Measurements from ENCODE around the gene VGLL4.

VGLL4 gene

DNA sequence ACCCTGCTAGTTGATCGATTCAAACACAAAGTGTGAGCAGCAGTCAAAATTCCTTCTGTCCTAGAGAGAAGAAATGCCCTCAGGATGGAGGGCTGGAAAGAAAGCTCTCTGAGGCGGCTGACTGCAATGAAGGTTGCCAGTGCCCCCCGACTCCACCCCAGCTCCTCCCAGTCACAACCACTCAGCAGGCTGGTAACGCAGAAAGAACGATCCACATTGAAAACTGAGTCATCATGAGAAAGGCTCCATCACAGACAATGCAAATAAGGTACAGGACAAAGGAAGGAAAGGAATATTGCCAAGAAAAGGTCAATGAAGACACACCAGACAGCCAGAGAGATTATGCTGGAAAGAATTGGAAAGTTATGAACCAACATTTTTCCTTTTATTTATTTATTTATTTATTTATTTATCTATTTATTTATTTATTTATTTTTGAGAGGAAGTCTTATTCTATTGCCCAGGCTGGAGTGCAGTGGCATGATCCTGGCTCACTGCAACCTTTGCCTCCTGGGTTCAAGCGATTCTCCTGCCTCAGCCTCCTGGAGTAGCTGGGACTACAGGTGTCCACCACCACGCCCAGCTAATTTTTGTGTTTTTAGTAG, 17.4 kb upstream of the VGLL4 start:
- H3K4me3 Mint-ChIP-seq, result no peak overlapping the region
- no peaks in the 10 kb centered on the region for H3K36me3 Mint-ChIP-seq
- no peaks in the 10 kb centered on the region for H3K4me1 Mint-ChIP-seq
- H3K27ac Mint-ChIP-seq, result no peak overlapping the region
- DNase-seq (ENCODE audit: low spot score in 2 of 2) (no peak), ATAC-seq (no peak)
- H3K9me3 Mint-ChIP-seq, result no peaks in the 10 kb centered on the region

DNA sequence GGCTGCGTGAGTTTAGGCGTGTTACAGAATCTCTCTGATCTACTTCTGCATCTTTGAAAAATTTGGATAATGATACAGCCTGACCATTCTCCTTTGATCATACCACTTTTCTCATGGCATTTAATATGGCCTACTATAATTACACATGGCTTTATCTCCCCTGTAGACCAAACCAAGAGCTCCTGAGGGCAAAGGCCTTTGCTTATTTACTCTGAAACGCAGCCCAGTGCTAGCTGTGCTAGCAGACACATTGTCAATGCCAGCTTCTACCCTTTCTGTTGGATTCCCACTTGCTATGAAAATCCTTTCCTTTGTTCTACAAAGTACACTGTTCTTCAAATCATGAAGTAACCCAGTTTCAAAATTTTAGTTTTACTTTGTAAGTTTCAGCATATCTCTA, 16.5 kb upstream of the VGLL4 start:
- H3K36me3 Mint-ChIP-seq, result no peaks in the 10 kb centered on the region

DNA sequence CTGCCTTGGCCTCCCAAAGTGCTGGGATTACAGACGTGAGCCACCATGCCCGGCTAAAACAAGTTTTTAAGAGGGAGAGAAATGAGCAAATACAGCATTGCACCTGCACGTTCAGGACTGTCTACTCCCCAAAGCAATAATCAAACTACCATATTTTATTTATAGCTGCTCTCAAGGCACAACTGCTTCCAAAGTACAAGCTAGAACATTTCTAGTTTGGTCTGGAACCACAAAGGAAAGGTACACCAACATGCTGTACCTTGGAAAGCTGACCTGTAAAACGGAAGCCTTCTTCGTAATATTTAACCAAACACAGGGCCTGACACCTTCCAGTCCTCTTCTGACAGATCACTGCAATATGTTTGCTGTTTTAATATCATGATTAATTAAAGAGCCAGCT, 14.5 kb upstream of the VGLL4 start:
- ATAC-seq (no peak), DNase-seq (ENCODE audit: low spot score in 2 of 2) (no peak)
- Mint-ChIP-seq H3K27ac (no peak overlapping the region), H3K9me3 (no peaks in the 10 kb centered on the region), H3K36me3 (no peaks in the 10 kb centered on the region), H3K4me3 (no peak overlapping the region), H3K4me1 (peaks cover 9% of the 10 kb centered on the region)

More for the DNA sequence above, 16.5 kb upstream of the VGLL4 start:
- Mint-ChIP-seq H3K27ac (no peak overlapping the region), H3K4me1 (peaks cover 8% of the 10 kb centered on the region), H3K9me3 (no peaks in the 10 kb centered on the region), H3K4me3 (no peak overlapping the region)
- DNase-seq (ENCODE audit: low spot score in 2 of 2) (no peak), ATAC-seq (no peak)

DNA sequence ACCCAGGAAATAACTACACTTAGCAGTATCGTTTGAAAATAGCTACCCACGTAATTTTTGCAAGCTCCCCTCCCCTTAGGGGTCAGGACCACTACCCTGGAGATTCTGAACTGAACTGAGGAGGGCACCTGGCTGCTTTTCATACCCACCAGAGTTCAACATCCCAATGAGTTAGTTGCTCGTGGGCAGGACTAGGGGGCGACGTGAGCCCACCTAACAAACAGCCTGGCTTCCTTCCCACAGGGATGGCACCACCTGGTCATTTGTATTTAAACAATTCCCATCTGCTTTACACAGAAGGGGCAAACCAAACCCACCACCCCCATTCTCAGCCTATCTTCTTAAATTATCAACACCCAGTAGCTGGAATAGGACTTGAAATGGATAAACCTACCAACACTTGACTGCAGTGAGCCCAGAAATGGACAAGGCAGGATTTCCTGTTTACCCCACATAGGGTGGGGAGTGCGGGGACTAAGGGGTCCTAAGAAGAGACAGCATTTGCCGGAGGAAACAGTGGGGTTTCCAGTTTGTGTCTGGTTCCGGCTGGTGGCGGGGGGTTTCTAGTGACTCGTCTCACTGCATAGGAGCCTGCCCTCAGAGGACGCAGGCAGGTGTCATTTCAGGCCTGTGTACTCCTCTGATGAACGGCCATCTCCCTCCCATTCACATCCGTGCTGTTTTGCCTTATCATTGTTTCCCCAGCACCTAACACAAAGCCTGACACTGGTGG, 11.6 kb upstream of the VGLL4 start:
- Mint-ChIP-seq H3K4me1 (peaks cover 9% of the 10 kb centered on the region), H3K36me3 (no peaks in the 10 kb centered on the region), H3K4me3 (no peak overlapping the region), H3K9me3 (no peaks in the 10 kb centered on the region), H3K27ac (peak overlapping the region; percentile 83)
- ATAC-seq, result peak; percentile 57
- DNase-seq (ENCODE audit: low spot score in 2 of 2), result no peak

GRCh38 chr3:11654166-11654565, 10.5 kb upstream of the VGLL4 start:
- H3K4me3 Mint-ChIP-seq, result no peak overlapping the region
- peaks cover 9% of the 10 kb centered on the region for H3K4me1 Mint-ChIP-seq
- DNase-seq (ENCODE audit: low spot score in 2 of 2) (no peak), ATAC-seq (no peak)
- H3K36me3 Mint-ChIP-seq, result no peaks in the 10 kb centered on the region
- H3K27ac Mint-ChIP-seq, result no peak overlapping the region
- no peaks in the 10 kb centered on the region for H3K9me3 Mint-ChIP-seq

DNA sequence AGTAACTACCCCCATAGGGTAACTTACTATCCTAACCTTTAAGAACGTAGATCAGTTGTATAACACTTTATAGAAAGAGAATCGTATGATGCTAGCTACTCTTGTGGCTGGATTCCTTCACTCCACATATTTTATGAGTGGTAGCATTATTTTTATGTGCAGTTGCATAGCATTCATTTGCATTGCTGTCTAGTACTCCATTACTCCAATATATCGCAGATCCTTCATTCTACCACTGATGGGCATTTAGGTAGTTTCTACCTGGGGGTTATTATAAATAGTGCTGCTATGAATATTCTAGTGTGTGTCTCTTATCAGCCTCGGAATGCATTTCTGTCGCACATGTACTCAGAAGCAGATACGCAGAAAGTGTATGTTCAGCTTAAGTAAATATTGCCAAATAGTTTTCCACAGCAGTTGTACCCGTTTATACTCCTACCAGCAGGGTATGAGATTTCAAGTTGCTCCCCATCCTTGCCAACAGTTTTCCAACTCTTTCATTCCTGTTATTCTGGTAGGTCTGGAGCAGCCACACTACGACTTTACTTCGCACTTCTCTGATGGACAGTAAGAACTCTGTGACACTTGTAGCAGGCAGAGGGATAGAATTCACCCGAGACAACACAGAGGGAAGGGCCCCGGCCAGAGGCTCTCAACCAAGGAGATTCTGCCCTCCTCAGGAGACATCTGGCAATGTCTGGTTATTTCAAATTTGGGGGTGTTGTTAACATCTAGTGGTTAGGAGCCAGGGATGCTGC, 9.8 kb upstream of the VGLL4 start:
- DNase-seq (ENCODE audit: low spot score in 2 of 2) (no peak), ATAC-seq (no peak)
- no peak overlapping the region for H3K4me3 Mint-ChIP-seq
- no peaks in the 10 kb centered on the region for H3K9me3 Mint-ChIP-seq
- peaks cover 9% of the 10 kb centered on the region for H3K4me1 Mint-ChIP-seq
- no peak overlapping the region for H3K27ac Mint-ChIP-seq
- no peaks in the 10 kb centered on the region for H3K36me3 Mint-ChIP-seq

DNA sequence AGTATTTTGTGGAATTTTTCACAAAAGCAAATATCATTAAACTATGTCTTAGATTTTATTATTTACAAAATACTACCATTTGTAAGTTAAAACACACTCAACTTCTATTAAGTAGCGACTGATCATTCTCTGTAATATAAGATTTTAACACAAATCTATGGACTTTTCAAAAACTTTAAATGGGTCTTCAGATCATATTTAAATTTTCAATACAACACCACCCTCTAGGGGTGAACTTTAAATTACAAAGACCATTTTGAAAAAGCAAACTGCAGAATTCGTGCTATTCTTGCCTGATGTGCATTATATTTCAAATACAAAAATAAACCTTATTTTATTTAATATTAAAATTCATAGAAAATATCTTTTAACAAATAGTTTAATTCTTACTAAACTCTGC, 8.2 kb upstream of the VGLL4 start:
- Mint-ChIP-seq H3K9me3 (no peaks in the 10 kb centered on the region), H3K4me1 (peaks cover 9% of the 10 kb centered on the region), H3K36me3 (no peaks in the 10 kb centered on the region), H3K4me3 (no peak overlapping the region), H3K27ac (no peak overlapping the region)
- ATAC-seq (no peak), DNase-seq (ENCODE audit: low spot score in 2 of 2) (no peak)

DNA sequence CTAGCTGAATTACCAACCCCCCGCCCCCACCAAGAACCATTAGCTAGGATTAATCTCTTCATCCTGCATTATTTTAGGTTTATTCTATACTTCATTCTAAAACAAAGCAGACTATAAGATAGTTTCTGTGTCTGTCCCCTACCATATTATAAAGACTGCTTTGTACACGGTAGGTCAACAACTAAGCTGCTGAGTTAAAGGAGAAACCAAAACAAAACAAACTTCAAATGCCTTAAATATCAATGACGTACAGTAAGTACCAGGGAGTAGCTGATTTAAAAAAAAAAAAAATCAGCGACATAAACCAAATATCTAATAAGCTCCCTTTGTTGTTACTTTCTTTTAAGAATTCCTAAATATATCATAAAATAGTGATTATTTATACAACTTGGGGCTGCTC, 7.8 kb upstream of the VGLL4 start:
- Mint-ChIP-seq H3K9me3 (no peaks in the 10 kb centered on the region), H3K27ac (no peak overlapping the region), H3K36me3 (no peaks in the 10 kb centered on the region), H3K4me3 (no peak overlapping the region), H3K4me1 (peaks cover 9% of the 10 kb centered on the region)
- DNase-seq (ENCODE audit: low spot score in 2 of 2) (no peak), ATAC-seq (no peak)

DNA sequence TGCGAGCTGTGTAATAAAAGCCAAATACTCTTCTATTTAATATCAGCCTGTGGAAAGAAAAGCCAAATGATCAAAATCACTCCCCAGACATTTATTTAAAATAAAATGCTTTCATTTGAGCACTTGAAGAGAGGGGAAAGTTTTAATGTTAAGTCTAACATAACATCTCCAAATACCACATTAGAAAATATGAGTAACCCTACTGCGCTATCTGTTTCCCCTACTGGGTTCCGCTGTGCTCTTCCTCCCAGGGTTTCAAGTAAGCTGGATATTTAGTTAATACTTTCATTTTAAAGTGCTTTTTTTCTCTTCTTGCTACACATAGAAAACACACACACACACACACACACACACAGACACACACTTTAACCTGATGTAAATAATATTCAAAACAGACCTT, 6.7 kb upstream of the VGLL4 start:
- no peaks in the 10 kb centered on the region for H3K36me3 Mint-ChIP-seq
- no peak overlapping the region for H3K27ac Mint-ChIP-seq
- peaks cover 3% of the 10 kb centered on the region for H3K4me1 Mint-ChIP-seq
- ATAC-seq, result no peak
- DNase-seq (ENCODE audit: low spot score in 2 of 2), result no peak
- no peaks in the 10 kb centered on the region for H3K9me3 Mint-ChIP-seq
- H3K4me3 Mint-ChIP-seq, result no peak overlapping the region

- H3K27ac Mint-ChIP-seq, result no peak overlapping the region
- no peak for DNase-seq (ENCODE audit: low spot score in 2 of 2)
- H3K36me3 Mint-ChIP-seq, result peaks cover 1% of the 10 kb centered on the region
- peaks cover 4% of the 10 kb centered on the region for H3K4me1 Mint-ChIP-seq
- no peaks in the 10 kb centered on the region for H3K9me3 Mint-ChIP-seq
- no peak for ATAC-seq
- H3K4me3 Mint-ChIP-seq, result no peak overlapping the region
Measured at GRCh38 chr3:11648735-11649134, 5.0 kb upstream of the VGLL4 start.

GRCh38 chr3:11643201-11643603, 513 bp downstream of the VGLL4 start:
- Mint-ChIP-seq H3K4me3 (peak overlapping the region; percentile 99), H3K9me3 (no peaks in the 10 kb centered on the region), H3K36me3 (peaks cover 32% of the 10 kb centered on the region), H3K27ac (peak overlapping the region; percentile 98), H3K4me1 (peaks cover 42% of the 10 kb centered on the region)
- DNase-seq (ENCODE audit: low spot score in 2 of 2) (peak; percentile 19 to 65), ATAC-seq (peak; percentile 38)

DNA sequence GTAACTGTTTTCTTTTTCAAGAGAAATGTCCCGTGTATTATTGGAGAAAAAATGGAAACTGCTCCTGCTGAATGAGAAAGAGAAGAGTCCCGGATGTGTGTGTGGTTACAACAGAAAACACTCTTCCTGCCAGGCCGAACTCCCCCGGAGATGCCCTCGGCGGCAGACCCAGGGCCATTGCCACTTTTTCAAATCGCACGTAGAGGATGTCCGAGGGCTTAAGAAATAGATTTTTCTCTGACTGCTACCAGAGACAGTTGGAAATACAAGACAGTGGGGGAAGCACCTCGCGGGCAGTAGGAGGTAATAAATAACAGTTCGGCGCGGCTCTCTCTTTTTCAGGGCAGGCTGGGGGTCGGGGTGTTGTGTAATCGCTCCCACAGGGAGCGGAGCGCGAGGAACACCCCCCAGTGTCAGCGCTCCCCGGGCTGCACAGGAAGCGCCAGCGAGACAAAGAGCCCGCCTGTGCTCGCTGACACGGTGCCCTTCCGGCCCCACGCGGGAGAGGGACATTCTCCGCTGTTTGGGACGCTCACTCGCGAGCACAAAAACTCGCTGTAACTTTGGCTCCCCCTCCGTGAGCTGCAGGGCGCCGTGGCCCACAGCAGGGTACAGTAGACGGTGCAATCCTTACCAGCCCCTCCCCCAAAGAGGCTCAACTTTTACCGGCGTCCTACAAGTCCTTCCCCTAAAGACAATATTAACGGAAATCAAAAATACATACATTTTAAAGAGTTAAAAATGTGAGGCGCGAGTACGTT, 1.1 kb downstream of the VGLL4 start:
- no peaks in the 10 kb centered on the region for H3K9me3 Mint-ChIP-seq
- peak overlapping the region; percentile 98 for H3K27ac Mint-ChIP-seq
- H3K36me3 Mint-ChIP-seq, result peaks cover 32% of the 10 kb centered on the region
- ATAC-seq, result peak; percentile 85
- H3K4me1 Mint-ChIP-seq, result peaks cover 46% of the 10 kb centered on the region
- peak; percentile 57 to 85 for DNase-seq (ENCODE audit: low spot score in 2 of 2)
- peak overlapping the region; percentile 99 for H3K4me3 Mint-ChIP-seq

GRCh38 chr3:11641683-11642430, 1.9 kb downstream of the VGLL4 start:
- H3K4me1 Mint-ChIP-seq, result peaks cover 51% of the 10 kb centered on the region

DNA sequence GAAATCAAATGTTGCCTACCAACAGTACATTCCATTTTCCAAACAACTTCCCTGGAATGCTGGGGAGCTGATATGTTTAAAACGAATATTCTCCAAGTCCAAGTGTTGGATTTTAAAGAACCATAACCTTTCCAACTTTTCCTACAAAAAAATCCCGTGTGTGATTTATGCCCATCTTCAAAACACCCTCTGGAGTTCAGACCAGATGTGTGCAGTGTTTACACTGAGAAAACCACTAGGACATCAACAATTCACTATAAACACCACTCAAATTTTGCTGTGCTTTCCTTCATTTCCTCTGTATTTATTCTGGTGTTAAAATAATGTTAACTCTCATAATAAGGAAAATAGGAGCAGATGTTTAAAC, 2.4 kb downstream of the VGLL4 start:
- Mint-ChIP-seq H3K27ac (peak overlapping the region; percentile 98), H3K36me3 (peaks cover 32% of the 10 kb centered on the region), H3K4me3 (peak overlapping the region; percentile 99), H3K9me3 (no peaks in the 10 kb centered on the region), H3K4me1 (peaks cover 51% of the 10 kb centered on the region)
- no peak for ATAC-seq
- no peak for DNase-seq (ENCODE audit: low spot score in 2 of 2)

More at GRCh38 chr3:11641683-11642430, 1.9 kb downstream of the VGLL4 start:
- DNase-seq (ENCODE audit: low spot score in 2 of 2) (no peak), ATAC-seq (no peak)
- Mint-ChIP-seq H3K4me3 (peak overlapping the region; percentile 99), H3K27ac (peak overlapping the region; percentile 98), H3K36me3 (peaks cover 32% of the 10 kb centered on the region), H3K9me3 (no peaks in the 10 kb centered on the region)

Measured in stimulated activated effector memory CD8-positive, alpha-beta T cell treated with anti-CD3 and anti-CD28 coated beads, Interleukin-12 subunit alpha, Interleukin-12 subunit beta, amount 100 ng/mL, for 72 hours (primary cell).